Right cardiac atrium (tissue), 5 donors: Measurements from ENCODE around the gene LLGL2. TPM values are rescaled to one million over a fixed set of nuclear protein-coding genes. Genes with fewer than 3 reads are reported as not detected.
A peak's percentile ranks its signal among the peaks of the same experiment; 100 is the strongest.

Experiments
- ATAC-seq, 2 donors: fragments of 200-7000 bp; cut with Tn5 transposase; one replicate each; pipeline versions ENCODE4 v1.8.0 to v1.9.1; 2020; ENCODE audit warnings: moderate library complexity in 2 of 2, mild to moderate bottlenecking in 1 of 2
- DNase-seq, 3 donors: peaks; one replicate each; pipeline ENCODE4 v3.0.0-alpha.2; 2020
- H3K27ac ChIP-seq: one replicate; pipeline ENCODE4 v1.5.1; 2013; ENCODE audit warnings: mild to moderate bottlenecking, low read length, control low read depth, moderate library complexity
- H3K27me3 ChIP-seq: one replicate; pipeline ENCODE4 v1.6.1; 2013; ENCODE audit not compliant: control insufficient read depth, insufficient read depth
- H3K4me1 ChIP-seq: one replicate; pipeline ENCODE4 v1.6.1; 2013; ENCODE audit warnings: low read length; ENCODE audit not compliant: control insufficient read depth, insufficient read depth
- H3K4me3 ChIP-seq: one replicate; pipeline ENCODE4 v1.5.1; 2013; ENCODE audit warnings: low read length, control low read depth
- H3K9me3 ChIP-seq: one replicate; pipeline ENCODE4 v1.6.1; 2013; ENCODE audit warnings: low read length; ENCODE audit not compliant: control insufficient read depth
- WGBS: extraction: QIAGEN DNeasy Blood & Tissue Kit; methylation state at CpG from one replicate; pipeline ENCODE4 v1.1.7; 2013; 5-methylcytosine and 5-hydroxymethylcytosine counted together
- intact Hi-C, 4 donors: fragments of 100-400 bp; cut with DNase I; formaldehyde crosslinking; loops; one replicate each; pipeline versions ENCODE4 v1.11.0 to v1.14.0; 2022 to 2023
- polyA plus RNA-seq: library from polyadenylated mRNA; stranded (reverse); fragments of 200-250 nt; gene quantifications from one replicate; pipeline ENCODE4 v1.2.3, GENCODE V29; 2013
- total RNA-seq, 4 donors: library from RNA; stranded (reverse); fragmentation: NEBNext Ultra II Directional; extraction: Animal tissue kit (Norgen Biotek cat#: 25700); gene quantifications; one replicate each; pipeline ENCODE4 v1.2.1, GENCODE V29; 2021
- donor health status: healthy with polysubstance abuse.
- donor health status: DM: no; HTN: yes; CAD: no.
- donor health status: DM: no; HTN: no; CAD: no.
- donor health status: DM: no; HTN: yes; CAD: no; lungs with severe emphysema.
- donor health status: DM: yes; HTN: yes; CAD: no.

Gene LLGL2
- total and polyA plus RNA-seq, 5 donors, result 5.7 to 10.4 (median 8.6) TPM

GRCh38 chr17:75555679-75556153 lies 30.2 kb downstream of the LLGL2 start:
- H3K9me3 ChIP-seq, result no peaks in the 10 kb centered on the region
- no peaks in the 10 kb centered on the region for H3K27me3 ChIP-seq
- ATAC-seq (no peak), DNase-seq (peak in 1 of 3 donors; percentile 34)
- H3K27ac ChIP-seq, result no peak overlapping the region
- H3K4me1 ChIP-seq, result peaks cover 2% of the 10 kb centered on the region
- intact Hi-C loops, result no loop called here
- WGBS, result 95% methylated on average over 21 of the region's 21 CpGs
- H3K4me3 ChIP-seq, result no peak overlapping the region

GRCh38 chr17:75557075-75557851 lies 31.8 kb downstream of the LLGL2 start:
- ATAC-seq (peak; percentile 43 to 63), DNase-seq (peak in 1 of 3 donors; percentile 71)
- intact Hi-C loops, result no loop called here
- WGBS, result 53% methylated on average over 15 of the region's 15 CpGs
- no peaks in the 10 kb centered on the region for H3K27me3 ChIP-seq
- no peaks in the 10 kb centered on the region for H3K9me3 ChIP-seq
- peaks cover 2% of the 10 kb centered on the region for H3K4me1 ChIP-seq
- no peak overlapping the region for H3K4me3 ChIP-seq
- H3K27ac ChIP-seq, result no peak overlapping the region

- 89% methylated on average over 18 of the region's 18 CpGs for WGBS
- intact Hi-C loops, result no loop called here
- DNase-seq, result peak in 2 of 3 donors; percentile 32 to 33
- peaks cover 2% of the 10 kb centered on the region for H3K4me1 ChIP-seq
- no peaks in the 10 kb centered on the region for H3K9me3 ChIP-seq
- H3K4me3 ChIP-seq, result no peak overlapping the region
- no peaks in the 10 kb centered on the region for H3K27me3 ChIP-seq
- peak; percentile 9 to 15 for ATAC-seq
- H3K27ac ChIP-seq, result no peak overlapping the region
Observed at GRCh38 chr17:75557852-75558665, 32.6 kb downstream of the LLGL2 start.

GRCh38 chr17:75558666-75559530 lies 33.4 kb downstream of the LLGL2 start:
- WGBS, result 87% methylated on average over 35 of the region's 38 CpGs
- Histone ChIP-seq H3K4me3 (no peak overlapping the region), H3K27ac (no peak overlapping the region), H3K4me1 (peaks cover 2% of the 10 kb centered on the region), H3K27me3 (no peaks in the 10 kb centered on the region), H3K9me3 (no peaks in the 10 kb centered on the region)
- DNase-seq, result peak in 2 of 3 donors; percentile 44 to 51
- intact Hi-C loops, result no loop called here
- ATAC-seq, result no peak

GRCh38 chr17:75559958-75560533 lies 34.5 kb downstream of the LLGL2 start:
- intact Hi-C loops, result no loop called here
- whole genome bisulfite sequencing, result 90% methylated on average over 9 of the region's 9 CpGs
- Histone ChIP-seq H3K4me3 (no peak overlapping the region), H3K9me3 (no peaks in the 10 kb centered on the region), H3K27ac (no peak overlapping the region), H3K27me3 (no peaks in the 10 kb centered on the region), H3K4me1 (peaks cover 2% of the 10 kb centered on the region)
- peak in 2 of 3 donors; percentile 16 to 35 for DNase-seq
- ATAC-seq, result no peak

GRCh38 chr17:75561927-75562603 lies 36.6 kb downstream of the LLGL2 start:
- no peak overlapping the region for H3K4me3 ChIP-seq
- peaks cover 2% of the 10 kb centered on the region for H3K4me1 ChIP-seq
- WGBS, result 72% methylated on average over 5 of the region's 5 CpGs
- ATAC-seq (no peak), DNase-seq (no peak)
- H3K27me3 ChIP-seq, result no peaks in the 10 kb centered on the region
- H3K9me3 ChIP-seq, result no peaks in the 10 kb centered on the region
- H3K27ac ChIP-seq, result no peak overlapping the region
- intact Hi-C loops, result no loop called here

GRCh38 chr17:75563063-75563758 lies 37.7 kb downstream of the LLGL2 start:
- 89% methylated on average over 28 of the region's 28 CpGs for WGBS
- ATAC-seq, result peak in 1 of 2 donors; percentile 13
- Histone ChIP-seq H3K9me3 (no peaks in the 10 kb centered on the region), H3K4me1 (no peaks in the 10 kb centered on the region), H3K4me3 (no peak overlapping the region), H3K27ac (no peak overlapping the region), H3K27me3 (no peaks in the 10 kb centered on the region)
- intact Hi-C loops, result no loop called here
- DNase-seq, result peak in 1 of 3 donors; percentile 46

- intact Hi-C loops, result no loop called here
- DNase-seq (peak in 1 of 3 donors; percentile 36), ATAC-seq (no peak)
- Histone ChIP-seq H3K9me3 (no peaks in the 10 kb centered on the region), H3K27ac (no peak overlapping the region), H3K27me3 (no peaks in the 10 kb centered on the region), H3K4me1 (no peaks in the 10 kb centered on the region), H3K4me3 (no peak overlapping the region)
- 97% methylated on average over 11 of the region's 11 CpGs for WGBS
Observed at GRCh38 chr17:75564195-75564594, 38.7 kb downstream of the LLGL2 start.

GRCh38 chr17:75565066-75565465 lies 39.6 kb downstream of the LLGL2 start:
- no peak overlapping the region for H3K4me3 ChIP-seq
- no peaks in the 10 kb centered on the region for H3K4me1 ChIP-seq
- no peak for ATAC-seq
- 89% methylated on average over 7 of the region's 7 CpGs for WGBS
- H3K9me3 ChIP-seq, result no peaks in the 10 kb centered on the region
- H3K27me3 ChIP-seq, result no peaks in the 10 kb centered on the region
- intact Hi-C loops, result no loop called here
- peak in 1 of 3 donors; percentile 36 for DNase-seq
- H3K27ac ChIP-seq, result no peak overlapping the region
